K562 (cell line): ENCODE results near the gene GCC1. TPM values are rescaled to one million over a fixed set of nuclear protein-coding genes. Genes with fewer than 3 reads are reported as not detected.

Source experiments
- ASH1L ChIP-seq: fragments of 450-650 bp; IDR thresholded peaks from 2 replicates; pipeline ENCODE4 v1.6.1; 2018; ENCODE audit warnings: borderline replicate concordance, mild to moderate bottlenecking, low read depth; ENCODE audit not compliant: partially characterized antibody
- CBX5 ChIP-seq: IDR thresholded peaks from 2 replicates; pipeline ENCODE4 v1.6.1; 2014; ENCODE audit warnings: low read depth, borderline replicate concordance
- ELF2 ChIP-seq: fragments of 250-450 bp; sonication (Bioruptor Pico); IDR thresholded peaks from 2 replicates; pipeline ENCODE4 v1.5.0; 2021; ENCODE audit warnings: mild to moderate bottlenecking
- HLTF ChIP-seq: fragments of 450-650 bp; IDR thresholded peaks from 2 replicates; pipeline ENCODE4 v1.6.1; 2016
- IFI16 ChIP-seq: fragments of 250-450 bp; sonication (Bioruptor Pico); IDR thresholded peaks from 2 replicates; pipeline ENCODE4 v2.1.2; 2022; ENCODE audit warnings: mild to moderate bottlenecking, inconsistent platforms
- KLF16 ChIP-seq: IDR thresholded peaks from 2 replicates; pipeline ENCODE4 v1.6.1; 2016; ENCODE audit warnings: antibody characterized with exemption
- MBD2 ChIP-seq: sonication (generic); IDR thresholded peaks from 2 replicates; pipeline ENCODE4 v1.6.1; 2016; ENCODE audit warnings: low read depth, borderline replicate concordance
- MCM2 ChIP-seq: fragments of 450-650 bp; IDR thresholded peaks from 2 replicates; pipeline ENCODE4 v1.6.1; 2017; ENCODE audit warnings: low read depth, mild to moderate bottlenecking
- NCOR1 ChIP-seq: fragments of 450-650 bp; IDR thresholded peaks from 2 replicates; pipeline ENCODE4 v1.6.1; 2016; ENCODE audit warnings: mild to moderate bottlenecking, moderate library complexity
- NEUROD1 ChIP-seq: fragments of 150-350 bp; IDR thresholded peaks from 2 replicates; pipeline ENCODE4 v1.6.1; 2014; ENCODE audit warnings: borderline replicate concordance, low read length, low read depth; ENCODE audit not compliant: partially characterized antibody
- NR3C1 ChIP-seq: sonication (generic); formaldehyde crosslinking; IDR thresholded peaks from 2 replicates; pipeline ENCODE4 v1.8.1; 2022; ENCODE audit warnings: missing genetic modification reagents
- PURB ChIP-seq: sonication (generic); formaldehyde crosslinking; IDR thresholded peaks from 2 replicates; pipeline ENCODE4 v1.9.0; 2021; ENCODE audit warnings: low read depth, mild to moderate bottlenecking, missing genetic modification reagents
- RAD51 ChIP-seq: fragments of 450-650 bp; IDR thresholded peaks from 2 replicates; pipeline ENCODE4 v1.7.1; 2016; ENCODE audit warnings: low read depth, mild to moderate bottlenecking, borderline replicate concordance
- RBM22 ChIP-seq: fragments of 200-400 bp; formaldehyde crosslinking; IDR thresholded peaks from 2 replicates; pipeline ENCODE4 v1.6.1; 2018; ENCODE audit warnings: low read length, low read depth; ENCODE audit not compliant: poor library complexity, severe bottlenecking
- SIN3A ChIP-seq, 2 experiments: fragments of 150-350 bp in 1 of 2; IDR thresholded peaks; 2 replicates each; pipeline ENCODE4 v1.6.1; 2011 to 2016; ENCODE audit warnings: borderline replicate concordance in 2 of 2, low read depth in 2 of 2, low read length in 2 of 2, mild to moderate bottlenecking in 2 of 2, moderate library complexity in 2 of 2; ENCODE audit not compliant: control insufficient read depth in 1 of 2
- SMAD1 ChIP-seq: fragments of 150-350 bp; IDR thresholded peaks from 2 replicates; pipeline ENCODE4 v1.6.1; 2014; ENCODE audit warnings: low read length, low read depth; ENCODE audit not compliant: partially characterized antibody
- SRSF9 ChIP-seq: fragments of 200-400 bp; formaldehyde crosslinking; IDR thresholded peaks from 2 replicates; pipeline ENCODE4 v1.6.1; 2017; ENCODE audit warnings: low read depth, low read length, borderline replicate concordance
- XRCC3 ChIP-seq: fragments of 450-650 bp; IDR thresholded peaks from 2 replicates; pipeline ENCODE4 v1.6.1; 2017; ENCODE audit warnings: mild to moderate bottlenecking, moderate library complexity
- ZNF165 ChIP-seq: fragments of 250-450 bp; sonication (Bioruptor Pico); IDR thresholded peaks from 2 replicates; pipeline ENCODE4 v1.4.0; 2020; ENCODE audit warnings: borderline replicate concordance
- ZNF263 ChIP-seq: sonication (generic); formaldehyde crosslinking; IDR thresholded peaks from 2 replicates; pipeline ENCODE4 v1.8.0; 2022; ENCODE audit warnings: mild to moderate bottlenecking, missing genetic modification reagents, borderline replicate concordance
- ZNF444 ChIP-seq: fragments of 250-450 bp; sonication (Bioruptor Pico); IDR thresholded peaks from 2 replicates; pipeline ENCODE4 v1.4.0; 2020; ENCODE audit warnings: mild to moderate bottlenecking, moderate library complexity
- ZNF785 ChIP-seq: fragments of 250-450 bp; sonication (Bioruptor Pico); IDR thresholded peaks from 2 replicates; pipeline ENCODE4 v1.4.0; 2020; ENCODE audit warnings: mild to moderate bottlenecking
- polyA plus RNA-seq, 8 experiments: library from polyadenylated mRNA; depleted of rRNA in 4 of 8; stranded (reverse) in 5 of 8; unstranded in 3 of 8; fragments of >200 nt; fragmentation: Nextera tagmentation in 2 of 8; fragmentation: Illumina TruSeq in 1 of 8; extraction: Ambion mirVana in 2 of 8; extraction: Trizol in 1 of 8; gene quantifications; 2 replicates each; pipeline versions ENCODE4 v1.2.1 to v1.2.3, GENCODE V29; 2011 to 2014; ENCODE audit warnings: inconsistent platforms in 1 of 8, missing spikeins in 1 of 8
- total RNA-seq, 7 experiments: library from RNA; depleted of rRNA in 6 of 7; stranded (reverse); fragments of >200 nt in 6 of 7; fragmentation: Illumina TruSeq in 2 of 7; extraction: Trizol in 2 of 7; gene quantifications; 2 replicates each; pipeline versions ENCODE4 v1.2.1 to v1.2.3, GENCODE V29; 2011 to 2021; ENCODE audit warnings: low replicate concordance in 1 of 7
- TF ChIP-seq, protein P1 (sequence below): sonication (generic); formaldehyde crosslinking; IDR thresholded peaks from 2 replicates; pipeline ENCODE4 v1.8.0; 2022; ENCODE audit warnings: missing genetic modification reagents, mild to moderate bottlenecking, moderate library complexity, borderline replicate concordance
- TF ChIP-seq, protein P2 (sequence below): fragments of 450-650 bp; conservative IDR thresholded peaks from 2 replicates; pipeline ENCODE4 v1.6.1; 2016; ENCODE audit warnings: missing genetic modification characterization, low read depth, mild to moderate bottlenecking, missing compliant biosample characterization, moderate library complexity
- TF ChIP-seq, protein P3 (sequence below): fragments of 250-450 bp; sonication (Bioruptor Pico); IDR thresholded peaks from 2 replicates; pipeline ENCODE4 v1.8.0; 2022; ENCODE audit warnings: inconsistent platforms, mild to moderate bottlenecking, moderate library complexity, borderline replicate concordance
- TF ChIP-seq, protein P4 (sequence below): IDR thresholded peaks from 2 replicates; pipeline ENCODE4 v1.6.1; 2011; ENCODE audit not compliant: insufficient read length; ENCODE audit errors: extremely low read depth

The GCC1 gene
- total and polyA plus RNA-seq, 9 of the 15 experiments (the other 6 are each of a cell fraction or from before 2014, with no cell fraction given) = 1.9 to 19.8 (median 10.9) TPM

DNA sequence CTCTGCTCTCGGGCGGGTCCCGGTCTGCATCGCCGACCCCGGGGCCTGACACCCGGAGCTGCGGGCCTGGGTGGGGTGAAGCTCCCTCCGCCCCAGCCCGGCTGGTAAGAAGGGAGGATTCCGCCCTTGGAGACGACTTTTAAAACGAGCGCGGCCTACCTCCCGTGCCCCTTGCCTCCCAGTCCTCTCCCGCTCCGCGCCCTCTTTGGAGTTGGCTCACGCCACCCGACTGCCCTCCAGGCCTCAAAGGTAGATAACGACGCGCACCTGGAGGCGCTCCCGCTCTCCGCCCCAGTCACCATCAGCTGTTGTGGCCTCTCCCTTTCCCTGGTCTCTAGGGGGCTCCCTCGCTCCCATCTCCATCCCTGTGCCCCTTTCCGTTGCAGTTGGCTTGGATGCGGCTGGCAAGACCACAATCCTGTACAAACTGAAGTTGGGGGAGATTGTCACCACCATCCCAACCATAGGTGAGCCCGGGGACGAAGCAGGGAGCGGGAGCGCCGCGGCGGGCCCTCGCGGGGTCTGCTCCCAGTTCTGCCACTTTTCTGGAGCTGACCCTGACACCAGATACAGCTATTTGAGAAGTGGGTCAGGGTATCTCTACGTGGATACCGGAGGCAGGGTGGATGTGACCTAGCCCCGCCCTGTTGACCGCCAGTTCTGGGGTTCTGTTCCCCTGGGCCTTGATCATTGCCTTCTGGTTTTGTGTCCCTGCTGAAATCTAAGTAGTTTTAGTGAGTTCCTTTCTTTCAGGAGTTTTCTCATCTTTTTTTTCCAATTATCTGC is 3.5 kb upstream of the GCC1 start (continued):
- TF ChIP-seq, protein P1, sequence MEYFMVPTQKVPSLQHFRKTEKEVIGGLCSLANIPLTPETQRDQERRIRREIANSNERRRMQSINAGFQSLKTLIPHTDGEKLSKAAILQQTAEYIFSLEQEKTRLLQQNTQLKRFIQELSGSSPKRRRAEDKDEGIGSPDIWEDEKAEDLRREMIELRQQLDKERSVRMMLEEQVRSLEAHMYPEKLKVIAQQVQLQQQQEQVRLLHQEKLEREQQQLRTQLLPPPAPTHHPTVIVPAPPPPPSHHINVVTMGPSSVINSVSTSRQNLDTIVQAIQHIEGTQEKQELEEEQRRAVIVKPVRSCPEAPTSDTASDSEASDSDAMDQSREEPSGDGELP = peak; percentile 99
- 0 out of 2 replicates have a peak, but pooled peaks have one; percentile 46 for TF ChIP-seq ZNF165 (CRISPR knock-in tag)
- TF ChIP-seq ZNF263 (CRISPR knock-in tag) = no peak
- TF ChIP-seq, protein P2, sequence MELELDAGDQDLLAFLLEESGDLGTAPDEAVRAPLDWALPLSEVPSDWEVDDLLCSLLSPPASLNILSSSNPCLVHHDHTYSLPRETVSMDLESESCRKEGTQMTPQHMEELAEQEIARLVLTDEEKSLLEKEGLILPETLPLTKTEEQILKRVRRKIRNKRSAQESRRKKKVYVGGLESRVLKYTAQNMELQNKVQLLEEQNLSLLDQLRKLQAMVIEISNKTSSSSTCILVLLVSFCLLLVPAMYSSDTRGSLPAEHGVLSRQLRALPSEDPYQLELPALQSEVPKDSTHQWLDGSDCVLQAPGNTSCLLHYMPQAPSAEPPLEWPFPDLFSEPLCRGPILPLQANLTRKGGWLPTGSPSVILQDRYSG (tag) = no peak
- TF ChIP-seq SIN3A (IDR thresholded peaks at IDR 0.05; ENCODE audit: borderline replicate concordance in 2 of 2, control insufficient read depth in 1 of 2, low read depth in 2 of 2, low read length in 2 of 2) = peak; percentile 76 to 77; a peak in 2 of 4 replicates
- TF ChIP-seq, protein P3, sequence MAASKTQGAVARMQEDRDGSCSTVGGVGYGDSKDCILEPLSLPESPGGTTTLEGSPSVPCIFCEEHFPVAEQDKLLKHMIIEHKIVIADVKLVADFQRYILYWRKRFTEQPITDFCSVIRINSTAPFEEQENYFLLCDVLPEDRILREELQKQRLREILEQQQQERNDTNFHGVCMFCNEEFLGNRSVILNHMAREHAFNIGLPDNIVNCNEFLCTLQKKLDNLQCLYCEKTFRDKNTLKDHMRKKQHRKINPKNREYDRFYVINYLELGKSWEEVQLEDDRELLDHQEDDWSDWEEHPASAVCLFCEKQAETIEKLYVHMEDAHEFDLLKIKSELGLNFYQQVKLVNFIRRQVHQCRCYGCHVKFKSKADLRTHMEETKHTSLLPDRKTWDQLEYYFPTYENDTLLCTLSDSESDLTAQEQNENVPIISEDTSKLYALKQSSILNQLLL (CRISPR knock-in tag) = no peak
- TF ChIP-seq MBD2 = no peak
- no peak for TF ChIP-seq KLF16
- TF ChIP-seq ZNF785 (CRISPR knock-in tag) = no peak
- TF ChIP-seq HLTF = peak; percentile 81; the same call in 1 of the 2 replicates
- no peak for TF ChIP-seq SMAD1
- TF ChIP-seq, protein P4, sequence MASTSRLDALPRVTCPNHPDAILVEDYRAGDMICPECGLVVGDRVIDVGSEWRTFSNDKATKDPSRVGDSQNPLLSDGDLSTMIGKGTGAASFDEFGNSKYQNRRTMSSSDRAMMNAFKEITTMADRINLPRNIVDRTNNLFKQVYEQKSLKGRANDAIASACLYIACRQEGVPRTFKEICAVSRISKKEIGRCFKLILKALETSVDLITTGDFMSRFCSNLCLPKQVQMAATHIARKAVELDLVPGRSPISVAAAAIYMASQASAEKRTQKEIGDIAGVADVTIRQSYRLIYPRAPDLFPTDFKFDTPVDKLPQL = no peak
- no peak for TF ChIP-seq CBX5
- no peak for TF ChIP-seq NCOR1
- no peak for TF ChIP-seq IFI16 (CRISPR knock-in tag)
- TF ChIP-seq NR3C1 (CRISPR knock-in tag) = peak; percentile 14; the same call in 1 of the 2 replicates
- no peak for TF ChIP-seq XRCC3
- no peak for TF ChIP-seq ELF2 (CRISPR knock-in tag)
- no peak for TF ChIP-seq RAD51
- TF ChIP-seq NEUROD1 = no peak
- no peak for TF ChIP-seq ZNF444 (CRISPR knock-in tag)
- peak; percentile 15 for TF ChIP-seq RBM22
- no peak for TF ChIP-seq PURB (CRISPR knock-in tag)
- TF ChIP-seq ASH1L = no peak
- TF ChIP-seq SRSF9 = no peak
- TF ChIP-seq MCM2 = no peak
